ENCODE results near the gene TUBAL3. TPM values are rescaled to one million over a fixed set of nuclear protein-coding genes. Genes with fewer than 3 reads are reported as not detected.

The TUBAL3 gene
- total RNA-seq, result 10 to 100 TPM in 3 of 4 donors, under 1 TPM in 1; 0.40 to 78.1 (median 49.0) TPM

GRCh38 chr10:5404208-5405041 lies at the start of gene TUBAL3:
Gene TUBAL3, minus strand, starts transcription at chr10:5404828. Its CDS starts 36 bp downstream, at chr10:5404792.
- intact Hi-C loops (cut with DNase I; ENCODE audit: low total_unique reads) (no loop called here), in situ Hi-C loops (cut with MboI; ENCODE audit: low pct_ligation_motif_present in 1 of 4, low pct_unique_long_range_greater_than_20kb in 1 of 4, low sequenced_read_pairs in 3 of 4) (no loop called here)
- Histone ChIP-seq H3K4me3 (peak within 1 kb of the TSS in 2 of 4 donors; percentile 22 to 37), H3K27me3 (peaks cover under 1% of the 10 kb centered on the region), H3K4me1 (peaks cover 0 to 7% (median 2%) of the 10 kb centered on the region in 4 donors), H3K9me3 (no peaks in the 10 kb centered on the region), H3K36me3 (no peaks in the 10 kb centered on the region), H3K27ac (peak within 1 kb of the TSS in 3 of 4 donors; percentile 31 to 54 (median 45))
- WGBS, 2 donors (ENCODE audit: low coverage in 1 of 2), result 46 to 54% methylated on average over 6 to 8 of the region's 8 CpGs
- peak; percentile 63 for DNase-seq
- TF ChIP-seq POLR2A (IDR thresholded peaks at IDR 0.05) (peak; percentile 65), POLR2AphosphoS5 (IDR thresholded peaks at IDR 0.05) (peak in 2 of 3 donors; percentile 75 to 91), CTCF (IDR thresholded peaks at IDR 0.05) (no peak)

GRCh38 chr10:5453749-5454489 lies 49.3 kb upstream of the TUBAL3 start:
- peak in 1 of 3 donors; percentile 15 for TF ChIP-seq POLR2AphosphoS5 (IDR thresholded peaks at IDR 0.05)
- TF ChIP-seq EP300 (IDR thresholded peaks at IDR 0.05; ENCODE audit: low read depth), result no peak
- no peak for TF ChIP-seq POLR2A (IDR thresholded peaks at IDR 0.05)
- TF ChIP-seq CTCF (IDR thresholded peaks at IDR 0.05), result no peak
- Histone ChIP-seq H3K9me3 (no peaks in the 10 kb centered on the region), H3K4me1 (peaks cover 0 to 33% (median 24%) of the 10 kb centered on the region in 4 donors), H3K36me3 (peaks cover 0 to 62% (median 31%) of the 10 kb centered on the region in 4 donors), H3K27ac (peak overlapping the region; percentile 30 to 92 (median 45)), H3K4me3 (no peak overlapping the region), H3K27me3 (no peaks in the 10 kb centered on the region)
- no peak for DNase-seq
- intact Hi-C loops (cut with DNase I; ENCODE audit: low total_unique reads) (loop anchor here (10.0 kb wide), 1 partner anchor 111 kb away; no protein-coding TSS in a partner anchor), in situ Hi-C loops (cut with MboI; ENCODE audit: low pct_ligation_motif_present in 1 of 4, low pct_unique_long_range_greater_than_20kb in 1 of 4, low sequenced_read_pairs in 3 of 4) (no loop called here)
- 60 to 64% methylated on average over 11 to 13 of the region's 13 CpGs for WGBS, 2 donors (ENCODE audit: low coverage in 1 of 2)

- in situ Hi-C loops (cut with MboI; ENCODE audit: low pct_ligation_motif_present in 1 of 4, low pct_unique_long_range_greater_than_20kb in 1 of 4, low sequenced_read_pairs in 3 of 4) (no loop called here), intact Hi-C loops (cut with DNase I; ENCODE audit: low total_unique reads) (loop anchor here (10.0 kb wide), 1 partner anchor 114 kb away; no protein-coding TSS in a partner anchor)
- TF ChIP-seq CTCF (IDR thresholded peaks at IDR 0.05) (no peak), POLR2AphosphoS5 (IDR thresholded peaks at IDR 0.05) (peak in 1 of 3 donors; percentile 33)
- no peak for DNase-seq
- peaks cover 3 to 38% (median 30%) of the 10 kb centered on the region in 4 donors for H3K4me1 ChIP-seq
- H3K9me3 ChIP-seq, result no peaks in the 10 kb centered on the region
- 44 to 48% methylated on average over 4 of the region's 4 CpGs for WGBS, 2 donors (ENCODE audit: low coverage in 1 of 2)
- peaks cover 0 to 37% (median 18%) of the 10 kb centered on the region in 4 donors for H3K36me3 ChIP-seq
- H3K4me3 ChIP-seq, result peak overlapping the region in 1 of 4 donors; percentile 75
- H3K27me3 ChIP-seq, result no peaks in the 10 kb centered on the region
- H3K27ac ChIP-seq, result peak overlapping the region; percentile 84 to 94 (median 90)
These were observed 46.2 kb upstream of the TUBAL3 start for GRCh38 chr10:5450605-5451384.
